HG02571 (cell line): ENCODE data around the gene POFUT1.
"Not testable (repeated sequence)": the region's sequence is repeated elsewhere in the genome, so short reads cannot be mapped to it uniquely, and the experiment has no call there.

Source experiments
- ATAC-seq: cut with Tn5 transposase; IDR thresholded peaks from one replicate; pipeline ENCODE4 v1.9.1; 2021; ENCODE audit warnings: mild to moderate bottlenecking, moderate library complexity; ENCODE audit not compliant: unreplicated experiment

The POFUT1 gene

GRCh38 chr20:32271620-32272019 lies 63.9 kb downstream of the POFUT1 start:
- no peak for ATAC-seq

- no peak for ATAC-seq
Measured at GRCh38 chr20:32274359-32274758, 66.7 kb downstream of the POFUT1 start.

- not testable (repeated sequence) for ATAC-seq
Measured at GRCh38 chr20:32275163-32275562, 67.5 kb downstream of the POFUT1 start.

- ATAC-seq: peak; percentile 77
Measured at GRCh38 chr20:32277361-32278198, 69.9 kb downstream of the POFUT1 start, which contains the start of gene KIF3B. Gene KIF3B (plus strand): TSS chr20:32277651. CDS start chr20:32309778, 32,127 bp downstream.

GRCh38 chr20:32278199-32278643 lies 70.5 kb downstream of the POFUT1 start:
- ATAC-seq: peak; percentile 45

GRCh38 chr20:32281711-32282110 lies 74.0 kb downstream of the POFUT1 start:
- no peak for ATAC-seq

GRCh38 chr20:32282461-32282860 lies 74.8 kb downstream of the POFUT1 start:
- no peak for ATAC-seq

GRCh38 chr20:32285082-32285620 lies 77.5 kb downstream of the POFUT1 start:
- no peak for ATAC-seq

- no peak for ATAC-seq
Measured at GRCh38 chr20:32285621-32286371, 78.1 kb downstream of the POFUT1 start.

- ATAC-seq: no peak
Measured at GRCh38 chr20:32287231-32287638, 79.6 kb downstream of the POFUT1 start.
